C1 segment of cervical spinal cord (tissue), 14 donors: ENCODE results near the gene GBA3.

ENCODE experiments used
- DNase-seq, 14 donors: peaks; one replicate each; lab custom pipeline; 2025; lab: John Stamatoyannopoulos, UW

Gene GBA3

DNA sequence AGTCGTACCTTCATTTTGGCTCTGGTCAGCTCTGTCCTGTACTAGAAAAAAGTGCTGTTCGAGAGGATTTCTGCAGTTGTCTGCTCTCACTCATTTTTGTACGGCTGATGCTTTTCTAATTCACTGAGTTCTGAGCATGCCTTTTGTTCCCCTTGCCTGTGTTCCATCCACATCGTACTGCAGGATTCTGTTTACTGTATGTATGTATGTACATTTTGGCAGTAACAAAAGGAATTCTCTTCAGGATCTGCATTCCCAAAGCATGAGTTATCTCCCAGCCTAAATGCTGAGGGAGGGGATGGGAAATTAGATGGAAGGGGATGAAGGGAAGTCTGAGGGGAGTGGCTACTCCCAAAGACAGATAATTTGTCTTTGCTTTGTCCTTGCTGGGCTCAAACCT lies 87.6 kb downstream of the GBA3 start:
- no peak for DNase-seq

DNA sequence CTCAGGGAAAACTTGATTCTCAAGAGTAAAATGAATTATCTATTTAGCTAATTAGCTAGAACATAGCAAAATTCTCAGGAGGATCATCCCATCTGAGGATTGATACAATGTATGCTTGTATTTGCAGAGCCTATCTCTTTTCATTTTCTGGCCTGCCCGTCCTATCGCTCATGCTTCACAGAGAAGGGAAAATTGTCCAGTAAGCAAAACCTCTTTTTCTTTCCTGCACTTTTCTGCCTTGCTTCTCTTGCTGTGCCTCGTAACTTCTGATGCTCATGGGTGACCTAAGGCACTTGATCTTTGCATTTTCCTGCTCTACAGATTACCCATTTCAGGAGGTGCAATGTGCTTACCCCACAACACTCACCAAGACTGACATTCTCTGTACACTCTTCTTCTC lies 88.1 kb downstream of the GBA3 start:
- no peak for DNase-seq

- no peak for DNase-seq
These were observed 95.1 kb downstream of the GBA3 start for GRCh38 chr4:22787753-22788375.

DNA sequence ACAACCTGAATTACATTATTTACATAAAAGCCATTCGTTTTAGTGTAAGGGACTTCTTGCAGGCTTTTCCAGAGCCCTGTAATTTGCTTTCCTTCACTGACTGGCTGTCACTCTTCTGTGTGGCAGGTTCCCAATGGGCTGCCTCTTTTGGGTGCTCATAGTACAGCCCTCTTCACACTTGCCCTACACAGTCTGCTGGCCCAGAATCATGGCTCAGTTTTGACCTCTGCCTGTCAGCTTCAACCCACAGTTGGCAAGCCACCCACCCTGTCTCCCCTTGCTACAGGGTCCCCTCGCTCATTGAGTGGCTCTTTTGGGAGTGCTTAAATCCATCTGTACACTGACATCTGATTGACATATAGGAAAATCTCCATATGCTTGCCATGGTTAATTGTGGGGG lies 97.9 kb downstream of the GBA3 start:
- DNase-seq = no peak

GRCh38 chr4:22794732-22795131 lies 102.0 kb downstream of the GBA3 start:
- DNase-seq = no peak

DNA sequence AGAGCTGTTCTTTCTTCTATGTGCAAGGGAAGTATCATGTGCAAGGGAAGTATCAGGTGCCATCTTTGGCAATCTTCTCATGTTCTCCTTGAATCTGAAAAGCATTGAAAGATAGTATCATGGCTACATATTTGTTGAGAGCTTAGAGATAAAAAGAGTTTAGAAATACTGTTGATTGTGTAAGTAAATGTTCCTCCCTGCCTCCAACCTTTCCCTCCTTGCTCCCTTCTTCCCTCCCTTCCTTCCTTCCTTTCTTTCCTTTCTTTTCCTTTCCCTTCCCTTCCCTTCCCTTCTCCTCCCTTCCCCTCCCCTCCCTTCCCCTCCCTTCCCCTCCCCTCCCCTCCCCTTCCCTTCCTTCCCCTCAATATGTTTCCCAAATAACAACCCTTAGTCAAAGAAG lies 108.7 kb downstream of the GBA3 start:
- DNase-seq = no peak

- DNase-seq = no peak
These were observed 110.1 kb downstream of the GBA3 start for GRCh38 chr4:22802876-22803275.

DNA sequence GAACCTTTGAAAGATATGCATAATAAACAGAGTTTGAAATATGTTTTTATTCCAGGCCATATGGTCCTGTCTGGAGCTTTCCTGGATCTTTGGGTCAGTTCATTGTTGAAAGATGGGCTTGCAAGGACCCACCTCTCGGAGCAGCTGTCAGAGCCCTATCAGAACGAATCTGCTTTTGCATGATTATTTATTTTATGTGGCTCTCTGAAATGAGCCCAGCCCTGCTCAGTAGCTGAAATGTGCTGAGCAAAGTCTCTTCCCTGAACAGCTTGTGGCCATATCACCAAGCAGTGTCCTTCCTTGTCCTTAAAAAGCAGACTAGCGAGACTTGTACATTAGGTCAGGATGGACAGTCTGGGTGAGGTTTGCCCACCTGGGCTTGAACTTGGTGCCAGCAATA lies 110.8 kb downstream of the GBA3 start:
- no peak for DNase-seq

DNA sequence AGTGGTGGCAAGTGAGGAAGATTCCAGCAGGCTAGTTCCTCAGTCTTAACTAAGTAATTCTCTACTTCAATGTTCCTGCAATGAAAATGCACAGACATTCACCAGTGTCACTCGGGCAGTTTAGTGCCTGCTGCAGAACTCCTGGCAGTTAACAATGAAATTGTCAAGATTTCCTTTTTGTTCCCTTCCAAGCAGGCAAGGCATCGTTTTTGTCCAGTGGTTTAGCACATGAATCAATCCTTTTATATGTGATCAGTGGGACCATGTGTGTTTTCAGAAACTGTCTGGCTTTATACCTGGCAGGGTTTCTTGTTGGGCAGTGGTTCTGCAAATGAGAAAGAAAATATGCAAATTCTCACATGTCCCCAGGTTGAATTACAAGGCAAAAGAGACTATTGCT lies 122.2 kb downstream of the GBA3 start:
- DNase-seq = peak in 2 of 14 donors; percentile 4 to 10

DNA sequence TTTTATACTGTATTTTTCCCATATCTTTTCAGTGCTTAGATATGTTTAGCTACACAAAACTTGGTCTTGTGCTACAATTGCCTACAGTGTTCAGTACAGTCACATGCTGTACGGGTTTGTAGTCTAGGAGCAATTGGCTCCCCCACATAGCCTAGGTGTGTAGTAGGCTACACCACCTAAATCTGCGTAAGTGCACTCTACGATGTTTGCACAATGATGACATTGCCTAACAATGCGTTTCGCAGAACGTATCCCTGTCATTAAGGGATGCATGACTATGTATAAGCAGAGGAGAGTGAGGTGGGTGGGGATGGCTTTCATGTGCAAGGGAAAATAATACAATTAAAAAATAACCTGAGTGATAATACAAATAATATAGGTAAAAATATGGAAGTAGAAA lies 131.4 kb downstream of the GBA3 start:
- no peak for DNase-seq

DNA sequence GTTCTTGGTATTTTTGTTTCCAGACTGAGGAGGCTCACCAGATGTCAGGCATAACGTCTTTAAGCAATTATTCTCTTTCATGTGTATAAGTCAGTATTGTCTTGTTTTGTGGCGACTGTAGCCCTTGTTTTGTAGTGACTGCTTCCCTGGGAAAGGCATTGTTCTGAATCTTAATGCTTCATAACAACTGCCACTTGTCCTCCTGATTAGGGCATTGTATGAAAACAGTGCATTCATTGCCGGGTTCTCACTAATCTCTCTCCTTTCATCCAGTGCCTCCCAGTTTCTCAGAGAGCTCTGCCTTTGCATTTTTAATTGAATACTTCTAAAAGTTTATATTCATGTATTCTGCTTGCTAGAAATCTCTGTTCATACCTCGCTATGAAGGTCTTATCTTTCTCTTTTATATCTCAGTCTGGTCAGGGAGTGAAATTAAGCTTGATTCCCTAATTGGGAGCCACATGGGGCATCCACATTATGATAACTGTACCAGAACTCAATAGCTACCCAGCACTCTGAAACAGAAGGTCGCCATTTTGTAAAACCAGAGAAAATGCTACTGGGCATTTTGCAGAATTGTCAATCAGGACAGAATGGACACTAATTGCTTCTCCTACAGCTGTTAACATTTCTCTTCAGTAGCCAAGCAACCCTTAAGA lies 149.8 kb downstream of the GBA3 start:
- DNase-seq = peak in 1 of 14 donors; percentile 15

GRCh38 chr4:22848332-22848731 lies 155.6 kb downstream of the GBA3 start:
- no peak for DNase-seq

DNA sequence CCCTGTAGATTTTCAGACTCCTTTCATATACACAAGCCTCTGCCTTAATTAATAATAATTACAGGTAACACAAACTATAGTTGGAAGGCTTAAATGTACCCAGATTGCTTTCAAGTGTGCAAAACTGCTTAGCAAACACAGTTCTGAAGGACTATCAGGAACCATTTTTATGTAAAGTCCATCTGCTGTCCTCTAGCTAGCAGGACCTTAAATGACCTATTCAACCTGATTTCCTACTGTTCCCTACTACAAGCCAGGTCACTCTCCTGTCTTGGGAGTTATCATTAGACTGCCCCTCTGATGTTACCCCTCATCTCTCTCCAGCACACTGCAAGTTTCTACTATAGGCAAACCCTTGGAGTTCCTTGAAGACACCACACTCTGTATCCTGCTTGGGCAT lies 157.3 kb downstream of the GBA3 start:
- no peak for DNase-seq

DNA sequence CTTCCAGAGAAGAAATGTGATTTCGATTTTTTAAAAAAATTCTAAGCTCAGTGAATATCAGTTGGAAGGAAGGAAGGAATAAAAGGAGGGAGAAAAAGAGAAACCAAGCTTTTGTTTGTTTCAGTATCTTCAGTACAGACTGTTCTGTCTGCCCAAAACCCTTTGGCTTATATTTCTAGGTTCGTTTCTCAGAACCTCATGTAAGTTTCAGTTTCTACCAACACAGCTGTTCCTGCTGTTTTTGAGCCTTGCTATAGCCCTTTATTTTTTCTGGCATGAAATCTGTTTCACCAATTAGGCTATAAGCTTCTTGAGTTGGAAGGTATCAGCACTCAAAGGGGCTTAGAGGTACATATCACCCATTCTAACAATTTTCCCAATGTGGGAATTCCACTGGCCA lies 157.9 kb downstream of the GBA3 start:
- DNase-seq = no peak

- no peak for DNase-seq
These were observed 164.7 kb downstream of the GBA3 start for GRCh38 chr4:22857411-22857810.

GRCh38 chr4:22859318-22859717 lies 166.6 kb downstream of the GBA3 start:
- DNase-seq = no peak
